HG02759 (cell line): Measurements from ENCODE around the gene CDON.

Source experiments
- ATAC-seq: cut with Tn5 transposase; IDR thresholded peaks from one replicate; pipeline ENCODE4 v1.9.1; 2021; ENCODE audit warnings: mild to moderate bottlenecking, moderate library complexity; ENCODE audit not compliant: unreplicated experiment

CDON gene

DNA sequence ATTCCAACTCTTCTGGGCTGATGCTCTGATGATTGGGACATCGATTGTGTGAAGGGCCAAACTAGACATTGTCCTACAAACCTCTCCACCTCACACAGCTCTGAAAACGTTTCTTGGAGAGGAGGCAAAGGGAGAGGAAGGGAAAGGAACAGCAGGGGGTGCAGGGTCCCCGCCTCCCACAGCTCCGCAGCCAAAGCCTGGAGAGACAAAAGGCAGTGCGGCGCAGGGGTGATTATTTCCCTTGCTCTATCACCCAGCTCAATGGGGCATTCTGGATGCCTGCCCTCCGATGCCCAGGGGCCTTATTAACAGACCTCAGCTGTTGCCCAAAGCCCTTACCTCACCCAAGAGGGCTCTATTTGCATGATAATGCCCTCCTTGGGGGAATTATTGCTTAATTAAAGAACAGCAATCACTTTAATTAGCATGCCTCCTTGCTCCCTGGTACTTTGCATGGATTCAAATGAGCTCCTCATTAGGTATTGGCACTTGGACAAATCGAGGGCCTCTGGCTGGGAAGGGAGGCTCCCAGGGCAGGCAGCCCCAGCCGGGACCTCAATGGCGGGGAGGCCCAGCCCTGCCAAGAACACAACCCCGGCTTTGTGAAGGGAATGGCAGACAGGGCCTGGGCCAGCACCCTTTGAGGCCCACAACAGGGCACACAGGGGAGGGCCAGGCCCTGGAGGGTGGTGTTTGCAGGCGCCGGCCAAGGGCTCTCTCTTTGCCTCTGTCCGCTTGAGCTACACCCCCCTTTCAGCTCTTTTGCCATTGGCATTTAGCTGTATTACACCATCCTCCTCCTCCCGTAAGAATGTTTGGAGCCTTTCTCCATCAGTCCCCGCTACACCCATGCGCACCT, 19.8 kb upstream of the CDON start:
- no peak for ATAC-seq

GRCh38 chr11:126081915-126082250, 19.2 kb upstream of the CDON start:
- ATAC-seq, result no peak

GRCh38 chr11:126080161-126080941, 17.7 kb upstream of the CDON start:
- no peak for ATAC-seq

DNA sequence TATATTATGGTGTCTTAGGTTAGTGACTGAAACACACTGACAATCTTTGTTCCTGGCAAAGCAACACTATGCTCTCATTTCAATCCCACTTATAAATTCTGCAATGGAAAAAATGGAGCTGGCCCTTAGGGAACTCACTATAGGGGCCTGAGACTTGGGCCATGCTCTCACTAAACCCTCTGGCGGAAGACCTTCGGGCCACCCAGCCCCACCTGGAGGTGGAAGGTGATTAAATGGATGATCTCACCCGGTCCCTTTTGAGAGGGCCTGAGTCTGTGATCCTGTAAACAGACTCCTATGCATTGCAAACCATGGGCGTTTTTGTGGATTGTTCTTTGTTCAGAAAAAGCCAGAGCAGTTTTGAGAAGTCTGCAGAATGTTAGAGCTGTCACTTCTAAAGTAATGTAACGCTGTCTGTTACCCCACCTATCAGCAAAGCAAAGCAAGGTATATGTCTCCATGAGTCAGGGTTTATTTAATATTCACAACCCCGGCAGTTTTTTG, 17.0 kb upstream of the CDON start:
- no peak for ATAC-seq

- ATAC-seq, result no peak
Measured at GRCh38 chr11:126076641-126077040, 14.0 kb upstream of the CDON start.

DNA sequence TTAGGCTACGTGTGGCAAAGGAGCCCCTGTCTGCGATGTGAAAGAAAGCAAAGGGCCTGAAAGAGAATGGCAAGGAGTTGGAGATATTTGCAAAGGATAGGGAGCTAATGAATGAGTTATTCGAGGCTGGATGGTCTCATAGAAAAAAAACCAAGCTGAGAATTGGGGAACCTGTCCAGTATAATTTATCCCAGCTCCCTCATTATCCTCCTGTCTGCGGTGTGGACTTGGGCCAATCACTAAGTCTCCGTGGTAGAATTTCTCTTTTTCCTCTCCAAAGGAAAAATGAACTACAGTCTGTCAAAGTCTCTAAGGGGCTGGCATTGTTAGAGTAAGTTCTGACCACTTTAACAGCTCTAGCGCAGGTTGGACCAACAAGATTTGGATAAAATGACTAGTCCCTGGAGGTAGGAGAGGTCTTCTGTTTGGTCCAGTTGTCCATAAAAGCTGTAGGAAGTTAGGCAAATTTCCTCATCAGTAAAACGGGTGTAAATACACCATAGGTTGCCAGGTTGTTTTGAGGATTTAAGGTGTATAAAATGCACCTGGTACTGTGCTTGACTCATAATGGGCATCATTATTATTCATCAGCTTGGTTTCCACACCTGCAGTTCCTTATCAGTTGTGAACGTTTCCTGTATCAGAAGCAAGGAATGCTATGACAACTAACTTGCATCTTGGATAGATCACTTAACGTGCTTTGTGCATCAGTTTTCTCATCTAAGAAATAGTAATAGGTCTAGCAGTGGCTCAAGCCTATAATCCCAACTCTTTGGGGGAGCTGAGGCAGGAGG, 10.3 kb upstream of the CDON start:
- no peak for ATAC-seq

DNA sequence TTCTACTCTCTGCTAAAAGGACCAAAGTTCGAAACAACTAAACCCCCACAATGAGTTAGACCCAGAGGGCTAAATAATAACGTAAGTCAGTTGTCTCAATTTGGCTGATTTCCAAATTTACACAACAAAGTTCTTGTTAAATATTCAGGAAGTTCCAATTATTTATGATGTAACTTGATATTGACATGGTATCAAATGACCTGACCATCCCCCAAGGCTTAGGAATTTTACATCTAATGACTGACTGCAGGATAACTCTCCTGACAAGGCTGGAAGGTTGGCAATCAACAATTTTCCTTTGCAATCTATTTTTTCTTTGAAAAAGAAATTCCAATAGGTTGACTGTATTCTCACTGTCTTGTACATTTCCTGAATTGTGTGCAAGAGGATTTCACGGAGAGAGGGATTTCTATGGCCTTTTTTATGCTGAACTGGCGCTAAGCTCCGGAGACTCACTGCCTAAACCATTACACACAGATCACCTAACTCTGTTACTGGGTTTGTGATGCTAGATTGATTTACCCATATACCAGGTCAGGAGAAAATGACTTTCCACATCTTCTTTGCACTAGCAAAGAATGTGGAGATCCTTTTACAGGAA, 9.6 kb upstream of the CDON start:
- no peak for ATAC-seq

- no peak for ATAC-seq
Measured at GRCh38 chr11:126063507-126063852, 814 bp upstream of the CDON start.

GRCh38 chr11:126061707-126062678, 673 bp downstream of the CDON start:
- ATAC-seq, result peak; percentile 0

- no peak for ATAC-seq
Measured at GRCh38 chr11:126060757-126061171, 1.9 kb downstream of the CDON start.

DNA sequence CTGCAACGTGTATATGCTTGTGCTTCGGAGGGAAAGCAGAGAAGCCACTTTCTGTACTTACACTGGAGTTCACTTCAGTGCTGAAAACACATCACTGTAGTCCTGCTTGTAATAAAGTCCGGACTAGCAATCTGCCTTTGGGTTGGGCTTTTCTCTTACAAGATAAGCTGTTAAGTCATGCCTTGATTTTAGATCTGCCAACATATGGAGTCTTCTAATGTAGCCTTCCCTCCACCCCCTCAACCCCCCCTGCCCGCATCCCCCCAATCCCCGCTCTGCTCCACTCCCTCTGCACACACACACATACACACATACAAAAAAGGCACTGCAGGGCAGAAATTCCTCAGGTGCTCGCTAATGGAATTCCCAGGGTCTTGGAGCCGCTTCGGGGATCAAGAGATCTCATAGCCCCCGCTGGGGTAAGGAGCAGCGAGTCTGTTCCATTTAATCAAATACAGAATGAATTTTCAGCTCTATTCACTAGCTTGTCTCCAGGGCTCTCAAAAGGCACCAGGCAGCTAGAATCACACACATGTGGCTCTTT, 3.4 kb downstream of the CDON start:
- ATAC-seq, result no peak

- ATAC-seq, result no peak
Measured at GRCh38 chr11:126058105-126058874, 4.4 kb downstream of the CDON start.

DNA sequence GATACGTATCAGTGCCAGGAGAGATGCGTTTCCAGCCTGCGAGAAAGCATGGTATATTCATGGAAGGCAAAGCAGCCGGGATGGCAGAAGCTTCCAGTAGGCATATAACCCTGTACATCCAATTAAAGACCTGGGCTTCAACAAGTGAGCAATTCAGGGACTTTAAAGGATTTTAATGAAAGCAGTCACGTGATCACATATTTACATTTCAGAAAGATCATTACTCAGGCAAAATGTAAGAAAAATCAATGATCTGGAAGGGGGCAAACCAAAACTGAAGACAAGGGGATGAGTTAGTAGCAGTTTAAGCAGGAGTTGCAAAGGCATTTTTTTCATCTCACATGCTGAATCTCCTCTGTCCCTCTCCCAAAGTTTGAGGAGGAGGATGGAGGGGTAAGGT, 7.8 kb downstream of the CDON start:
- no peak for ATAC-seq

- ATAC-seq, result no peak
Measured at GRCh38 chr11:126054408-126054807, 8.3 kb downstream of the CDON start.

DNA sequence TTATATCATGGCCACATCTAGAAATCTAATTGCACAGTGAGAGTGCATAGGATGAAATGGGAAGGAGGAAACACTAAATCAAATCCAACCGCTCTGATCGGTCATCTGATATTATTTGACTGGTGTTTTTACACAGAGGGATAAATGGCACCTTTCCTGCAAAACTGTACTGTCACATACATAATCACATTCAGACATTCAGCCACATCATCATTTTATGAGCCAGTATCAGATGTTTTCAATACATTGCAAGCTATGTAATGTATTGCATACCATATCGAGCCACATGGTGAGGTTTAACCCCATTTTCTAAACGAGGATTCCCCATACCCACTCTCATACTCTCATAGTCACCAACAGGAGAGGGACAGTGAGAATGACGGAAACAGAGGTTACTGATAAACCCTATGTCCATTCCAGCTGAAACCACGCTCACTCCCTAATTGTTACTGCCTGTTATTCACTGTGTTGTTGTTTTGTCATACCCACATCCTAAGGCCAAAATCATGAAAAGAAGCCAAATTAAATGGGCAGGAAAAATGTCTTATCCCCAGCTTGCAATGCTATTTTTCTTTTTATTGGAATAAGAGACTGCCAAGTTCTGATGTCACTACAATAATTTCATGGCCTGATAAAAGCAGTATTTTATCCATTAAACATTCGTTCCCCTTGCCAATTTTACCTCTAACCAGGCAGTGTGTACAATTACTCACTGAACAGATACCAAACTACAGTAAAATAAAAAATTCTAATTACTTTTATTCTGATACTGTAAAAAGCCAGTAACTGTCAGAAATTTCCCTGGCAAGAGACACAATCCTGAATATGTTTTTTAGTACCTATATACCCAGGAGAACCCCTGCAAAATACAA, 9.0 kb downstream of the CDON start:
- no peak for ATAC-seq

DNA sequence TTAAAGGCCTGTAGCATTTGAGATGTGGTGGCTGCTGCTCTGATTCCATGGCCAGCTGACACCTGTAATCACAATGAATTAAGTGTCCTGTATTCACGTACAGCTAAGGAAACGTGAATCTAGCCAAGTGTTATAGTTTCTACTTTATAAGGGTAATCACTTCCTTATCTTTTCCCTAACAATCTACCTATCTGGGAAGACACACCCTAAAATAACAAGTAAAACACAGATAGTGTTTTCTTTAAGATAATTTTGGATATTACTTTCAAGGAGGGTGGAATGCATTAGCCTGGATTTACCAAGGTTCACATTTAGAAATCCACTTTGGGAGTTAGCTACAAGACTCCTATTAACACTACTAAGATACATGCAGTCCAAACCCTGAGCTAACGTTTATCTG, 11.5 kb downstream of the CDON start:
- ATAC-seq, result no peak

DNA sequence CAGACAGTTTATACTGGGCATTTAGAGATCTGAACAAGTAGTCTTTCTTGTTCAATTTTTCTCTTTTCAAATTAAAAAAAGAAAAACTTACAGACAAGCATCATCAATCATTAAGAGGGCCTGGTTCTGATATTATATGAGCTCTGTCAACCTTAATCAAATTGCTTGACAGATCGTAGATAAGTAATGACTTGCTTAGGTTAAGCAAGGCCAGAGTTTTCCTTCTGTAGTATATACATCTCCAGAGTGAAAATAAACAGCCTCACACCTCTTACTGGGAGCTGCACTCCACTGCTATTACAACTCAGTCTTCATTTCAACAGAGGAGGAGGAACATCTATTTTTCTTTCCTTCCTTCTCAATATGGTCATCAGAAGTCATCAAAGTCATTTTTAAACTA, 13.5 kb downstream of the CDON start:
- no peak for ATAC-seq

DNA sequence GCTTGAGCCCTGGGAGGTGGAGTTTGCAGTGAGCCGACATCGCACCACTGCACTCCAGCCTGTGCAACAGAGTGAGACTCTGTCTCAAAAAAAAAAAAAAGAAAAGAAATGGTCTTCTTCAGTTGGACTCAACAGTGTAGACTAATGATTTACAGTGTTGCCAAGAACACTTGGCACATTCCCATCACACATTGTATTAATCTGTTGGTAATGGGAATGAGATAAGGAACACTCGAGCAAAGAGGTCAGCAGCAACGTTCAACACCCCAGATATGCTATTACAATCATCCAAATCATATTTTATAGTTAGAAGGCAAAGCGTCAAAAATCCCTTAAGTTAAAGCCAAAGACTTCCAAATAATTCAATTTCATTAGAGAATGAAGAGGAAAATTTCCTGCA, 14.5 kb downstream of the CDON start:
- no peak for ATAC-seq
